Heart left ventricle (tissue), 13 donors: ENCODE data around the gene MSI2.

Experiments used
- POLR2A ChIP-seq, 2 donors: fragments of 450-650 bp; IDR thresholded peaks; one replicate each; pipeline ENCODE4 v1.6.1; 2017; ENCODE audit warnings: antibody characterized with exemption in 2 of 2, mild to moderate bottlenecking in 2 of 2, moderate library complexity in 2 of 2
- TF ChIP-seq, protein P1 (sequence below), 12 donors: fragments of 200-600 bp; sonication (generic) in 4 of 12; IDR thresholded peaks; one replicate each; pipeline versions ENCODE4 v1.5.0 to v1.8.0; 2018 to 2022; ENCODE audit warnings: antibody characterized with exemption in 12 of 12, mild to moderate bottlenecking in 5 of 12
- donor health status: ischemic (EF 13 %, LVEDD 7.1; RV severe dilation, severe dysfunction).
- donor health status: DM: no; HTN: yes; CAD: no.
- donor health status: DM: no; HTN: no; CAD: no.
- donor health status: ischemic (EF 25% LVEDD 6.9; RV normal size, moderate dysfunction).
- donor health status: ischemic (EF 25% LVEDD 5.7; RV mildly dilated, moderate dysfunction).
- donor health status: ischemic (EF 35%, LVEDD 5.7; RV mildly dilated, moderate dysfunction).
- donor health status: nonischemic (EF 11% LVEDD 7.7; RV severe dilation, severe dysfunction).
- donor health status: DM: yes; HTN: yes; CAD: no.
- donor health status: PGD.
- donor health status: ischemic (EF 29% LVEDD 5.4; RV normal size, mild dysfunction).
- donor health status: nonischemic (EF 23%, LVEDD 6.1; RV moderate dilation, normal function).

DNA sequence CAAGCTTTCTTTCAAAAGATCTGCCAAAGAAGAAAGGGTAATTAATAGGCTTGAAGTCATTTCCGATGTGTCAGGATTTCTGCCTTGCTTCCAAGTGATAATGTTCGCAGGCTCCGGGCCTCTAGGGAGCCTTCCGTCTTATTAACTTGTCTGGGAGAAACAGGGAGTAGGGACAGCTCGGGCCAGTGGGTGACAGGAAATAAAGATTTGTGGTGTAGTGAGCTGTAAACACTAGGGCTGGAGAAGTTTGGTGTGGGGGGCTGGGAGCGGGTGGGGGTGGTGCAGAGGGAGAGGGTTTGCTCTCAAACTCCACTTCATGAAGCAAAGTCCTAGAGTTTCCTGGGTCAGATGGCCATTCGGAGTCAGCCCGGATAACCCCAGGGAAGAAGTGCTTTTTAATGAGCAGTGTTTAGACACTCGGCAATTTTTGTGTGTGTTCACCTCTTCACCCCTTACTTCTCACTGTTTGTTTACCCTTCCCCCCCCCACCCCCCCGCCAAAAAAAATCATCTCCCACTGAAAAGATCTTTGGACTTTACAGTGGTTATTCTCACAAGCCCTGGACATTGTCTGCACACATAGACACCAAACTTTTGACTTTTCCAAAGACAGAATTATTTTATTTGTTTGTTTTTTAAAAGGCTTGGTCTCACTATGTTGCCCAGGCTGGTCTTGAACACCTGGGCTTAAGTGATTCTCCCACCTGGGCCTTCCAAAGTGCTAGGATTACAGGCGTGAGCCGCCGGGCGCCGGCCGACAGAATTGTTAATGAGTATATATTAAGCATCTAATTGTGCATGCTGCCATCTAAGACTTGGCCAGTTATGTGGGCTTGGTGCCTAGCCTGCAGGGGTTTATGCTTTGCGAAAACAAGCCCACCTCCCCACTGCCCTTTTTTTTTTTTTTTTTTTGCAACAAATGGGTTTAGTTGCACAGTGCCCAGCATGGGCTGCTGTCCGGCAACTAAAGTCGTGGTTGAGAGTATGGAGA is 292.4 kb downstream of the MSI2 start:
- no peak for TF ChIP-seq POLR2A (IDR thresholded peaks at IDR 0.05)
- TF ChIP-seq, protein P1, sequence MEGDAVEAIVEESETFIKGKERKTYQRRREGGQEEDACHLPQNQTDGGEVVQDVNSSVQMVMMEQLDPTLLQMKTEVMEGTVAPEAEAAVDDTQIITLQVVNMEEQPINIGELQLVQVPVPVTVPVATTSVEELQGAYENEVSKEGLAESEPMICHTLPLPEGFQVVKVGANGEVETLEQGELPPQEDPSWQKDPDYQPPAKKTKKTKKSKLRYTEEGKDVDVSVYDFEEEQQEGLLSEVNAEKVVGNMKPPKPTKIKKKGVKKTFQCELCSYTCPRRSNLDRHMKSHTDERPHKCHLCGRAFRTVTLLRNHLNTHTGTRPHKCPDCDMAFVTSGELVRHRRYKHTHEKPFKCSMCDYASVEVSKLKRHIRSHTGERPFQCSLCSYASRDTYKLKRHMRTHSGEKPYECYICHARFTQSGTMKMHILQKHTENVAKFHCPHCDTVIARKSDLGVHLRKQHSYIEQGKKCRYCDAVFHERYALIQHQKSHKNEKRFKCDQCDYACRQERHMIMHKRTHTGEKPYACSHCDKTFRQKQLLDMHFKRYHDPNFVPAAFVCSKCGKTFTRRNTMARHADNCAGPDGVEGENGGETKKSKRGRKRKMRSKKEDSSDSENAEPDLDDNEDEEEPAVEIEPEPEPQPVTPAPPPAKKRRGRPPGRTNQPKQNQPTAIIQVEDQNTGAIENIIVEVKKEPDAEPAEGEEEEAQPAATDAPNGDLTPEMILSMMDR (IDR thresholded peaks at IDR 0.05) = no peak
